Inferior parietal cortex (tissue), 1 donor: Measurements from ENCODE around the gene CBR3.
"Not testable (repeated sequence)": the region's sequence is repeated elsewhere in the genome, so short reads cannot be mapped to it uniquely, and the experiment has no call there.

ENCODE experiments used
- DNase-seq: peaks from one replicate; pipeline ENCODE4 v3.0.0-alpha.2; 2016; ENCODE audit errors: extremely low spot score

CBR3 gene

GRCh38 chr21:36117286-36117741 lies 17.6 kb upstream of the CBR3 start:
- no peak for DNase-seq

- DNase-seq = no peak
These were observed 14.5 kb upstream of the CBR3 start for GRCh38 chr21:36120304-36120888.

- DNase-seq = no peak
These were observed 11.9 kb upstream of the CBR3 start for GRCh38 chr21:36122977-36123376.

- no peak for DNase-seq
These were observed 10.5 kb upstream of the CBR3 start for GRCh38 chr21:36124395-36124794.

GRCh38 chr21:36125512-36126207 lies 9.2 kb upstream of the CBR3 start:
- DNase-seq = peak; percentile 67

GRCh38 chr21:36126208-36126565 lies 8.7 kb upstream of the CBR3 start:
- DNase-seq = no peak

- DNase-seq = no peak
These were observed 8.2 kb upstream of the CBR3 start for GRCh38 chr21:36126621-36127110.

GRCh38 chr21:36127250-36127904 lies 7.5 kb upstream of the CBR3 start:
- DNase-seq = no peak

- no peak for DNase-seq
These were observed 6.9 kb upstream of the CBR3 start for GRCh38 chr21:36127977-36128376.

GRCh38 chr21:36129219-36129618 lies 5.7 kb upstream of the CBR3 start:
- DNase-seq = no peak

- DNase-seq = not testable (repeated sequence)
These were observed 4.5 kb upstream of the CBR3 start for GRCh38 chr21:36130414-36130762.

GRCh38 chr21:36130839-36131238 lies 4.0 kb upstream of the CBR3 start:
- not testable (repeated sequence) for DNase-seq

GRCh38 chr21:36132696-36133095 lies 2.2 kb upstream of the CBR3 start:
- DNase-seq = no peak

- peak; percentile 75 for DNase-seq
These were observed 668 bp downstream of the CBR3 start for GRCh38 chr21:36135391-36136102.

GRCh38 chr21:36139791-36140190 lies 4.9 kb downstream of the CBR3 start:
- DNase-seq = not testable (repeated sequence)

GRCh38 chr21:36141513-36141925 lies 6.6 kb downstream of the CBR3 start:
- peak; percentile 93 for DNase-seq

GRCh38 chr21:36144233-36144632 lies 9.4 kb downstream of the CBR3 start:
- not testable (repeated sequence) for DNase-seq

- no peak for DNase-seq
These were observed 10.4 kb downstream of the CBR3 start for GRCh38 chr21:36145259-36145658.

- DNase-seq = no peak
These were observed 13.0 kb downstream of the CBR3 start for GRCh38 chr21:36147911-36148310.

- DNase-seq = no peak
These were observed 14.0 kb downstream of the CBR3 start for GRCh38 chr21:36148886-36149285.

- DNase-seq = peak; percentile 59
These were observed 15.2 kb downstream of the CBR3 start for GRCh38 chr21:36149788-36150711.
